Measurements from ENCODE around the gene P2RY14.

Gene P2RY14

GRCh38 chr3:151307583-151308488, 29.5 kb upstream of the P2RY14 start:
- H3K4me3 ChIP-seq (replicated peaks; ENCODE audit: low read depth, low read length), result no peak overlapping the region
- TF ChIP-seq CTCF (IDR thresholded peaks at IDR 0.05; ENCODE audit: insufficient read depth, low read length, poor library complexity, severe bottlenecking), result no peak
- no peaks in the 10 kb centered on the region; the same call in 1 of the 2 replicates for H3K27me3 ChIP-seq (replicated peaks; ENCODE audit: control insufficient read depth, insufficient read depth, low read length)
- DNase-seq (ENCODE audit: extremely low read depth, insufficient read length), result no peak
- H3K36me3 ChIP-seq (ENCODE audit: control insufficient read depth, insufficient read depth, low read length), result no peaks in the 10 kb centered on the region

- no peak for DNase-seq (ENCODE audit: extremely low read depth, insufficient read length)
- Histone ChIP-seq H3K4me3 (replicated peaks; ENCODE audit: low read depth, low read length) (no peak overlapping the region), H3K36me3 (ENCODE audit: control insufficient read depth, insufficient read depth, low read length) (no peaks in the 10 kb centered on the region), H3K27me3 (replicated peaks; ENCODE audit: control insufficient read depth, insufficient read depth, low read length) (no peaks in the 10 kb centered on the region)
- no peak for TF ChIP-seq CTCF (IDR thresholded peaks at IDR 0.05; ENCODE audit: insufficient read depth, low read length, poor library complexity, severe bottlenecking)
These were observed 28.8 kb upstream of the P2RY14 start for GRCh38 chr3:151307131-151307530.

- no peak for DNase-seq (ENCODE audit: extremely low read depth, insufficient read length)
These were observed 27.9 kb upstream of the P2RY14 start for GRCh38 chr3:151306168-151306810.

GRCh38 chr3:151305775-151306151, 27.4 kb upstream of the P2RY14 start:
- Histone ChIP-seq H3K4me3 (replicated peaks; ENCODE audit: low read depth, low read length) (no peak overlapping the region), H3K27me3 (replicated peaks; ENCODE audit: control insufficient read depth, insufficient read depth, low read length) (no peaks in the 10 kb centered on the region; the same call in 1 of the 2 replicates), H3K36me3 (ENCODE audit: control insufficient read depth, insufficient read depth, low read length) (no peaks in the 10 kb centered on the region)
- DNase-seq (ENCODE audit: extremely low read depth, insufficient read length), result no peak
- TF ChIP-seq CTCF (IDR thresholded peaks at IDR 0.05; ENCODE audit: insufficient read depth, low read length, poor library complexity, severe bottlenecking), result no peak

More at GRCh38 chr3:151306168-151306810, 27.9 kb upstream of the P2RY14 start:
- no peak for TF ChIP-seq CTCF (IDR thresholded peaks at IDR 0.05; ENCODE audit: insufficient read depth, low read length, poor library complexity, severe bottlenecking)
- H3K4me3 ChIP-seq (replicated peaks; ENCODE audit: low read depth, low read length), result no peak overlapping the region
- no peaks in the 10 kb centered on the region; the same call in 1 of the 2 replicates for H3K27me3 ChIP-seq (replicated peaks; ENCODE audit: control insufficient read depth, insufficient read depth, low read length)
- H3K36me3 ChIP-seq (ENCODE audit: control insufficient read depth, insufficient read depth, low read length), result no peaks in the 10 kb centered on the region

GRCh38 chr3:151305060-151305774, 26.9 kb upstream of the P2RY14 start:
- no peak for TF ChIP-seq CTCF (IDR thresholded peaks at IDR 0.05; ENCODE audit: insufficient read depth, low read length, poor library complexity, severe bottlenecking)
- no peak for DNase-seq (ENCODE audit: extremely low read depth, insufficient read length)
- no peak overlapping the region for H3K4me3 ChIP-seq (replicated peaks; ENCODE audit: low read depth, low read length)

More at GRCh38 chr3:151305060-151305774, 26.9 kb upstream of the P2RY14 start:
- Histone ChIP-seq H3K36me3 (ENCODE audit: control insufficient read depth, insufficient read depth, low read length) (no peaks in the 10 kb centered on the region), H3K27me3 (replicated peaks; ENCODE audit: control insufficient read depth, insufficient read depth, low read length) (no peaks in the 10 kb centered on the region; the same call in 1 of the 2 replicates)

Data from GM06990 (cell line).